HEK293 (cell line): ENCODE data around the gene OR5V1.

Source experiments
- CTCF ChIA-PET: fragments of 350-600 bp; formaldehyde crosslinking; extraction: SDS; loops from one replicate; lab custom pipeline; 2021; ENCODE audit warnings: antibody characterized with exemption; lab: Yijun Ruan, JAX
- POLR2A ChIA-PET: fragments of 300-600 bp; formaldehyde crosslinking; extraction: SDS; loops from one replicate; lab custom pipeline; 2020; ENCODE audit warnings: antibody characterized with exemption, inconsistent platforms; lab: Yijun Ruan, JAX
- H3K27ac ChIP-seq: fragments of 200-500 bp; sonication (Bioruptor generic); 2 replicates; pipeline ENCODE4 v1.5.1; 2014; ENCODE audit warnings: low read depth, low read length, control low read depth, inconsistent platforms; ENCODE audit errors: extremely low read depth
- H3K36me3 ChIP-seq, 2 experiments: fragments of 200-500 bp in 1 of 2; sonication (Bioruptor generic) in 1 of 2; 1 replicate in 1 of 2; 2 replicates in 1 of 2; pipeline ENCODE4 v1.5.1; 2014 to 2017; ENCODE audit warnings: inconsistent platforms in 2 of 2, low read length in 2 of 2; ENCODE audit not compliant: control insufficient read depth in 2 of 2, insufficient read depth in 1 of 2
- H3K4me1 ChIP-seq: fragments of 200-500 bp; sonication (Bioruptor generic); 2 replicates; pipeline ENCODE4 v1.5.1; 2014; ENCODE audit warnings: mild to moderate bottlenecking, low read length, inconsistent platforms; ENCODE audit not compliant: control insufficient read depth, insufficient read depth
- H3K4me3 ChIP-seq: 2 replicates; pipeline ENCODE4 v1.5.1; 2011; ENCODE audit warnings: low read depth, mild to moderate bottlenecking, control low read depth, low read length, moderate library complexity
- H3K9me3 ChIP-seq: fragments of 200-500 bp; sonication (Bioruptor generic); 2 replicates; pipeline ENCODE4 v1.5.1; 2014; ENCODE audit warnings: low read depth, low read length, inconsistent platforms; ENCODE audit not compliant: control insufficient read depth, insufficient read depth
- EGR2 ChIP-seq: fragments of 450-650 bp; formaldehyde crosslinking; IDR thresholded peaks from 2 replicates; pipeline ENCODE4 v1.5.1; 2016; ENCODE audit warnings: low read depth, missing biosample characterization, missing genetic modification characterization
- GLI4 ChIP-seq: fragments of 450-650 bp; formaldehyde crosslinking; IDR thresholded peaks from 2 replicates; pipeline ENCODE4 v1.5.1; 2016; ENCODE audit warnings: missing biosample characterization, missing genetic modification characterization
- KLF8 ChIP-seq: fragments of 450-650 bp; formaldehyde crosslinking; IDR thresholded peaks from 2 replicates; pipeline ENCODE4 v1.5.1; 2016; ENCODE audit warnings: missing biosample characterization, missing genetic modification characterization
- OSR2 ChIP-seq: fragments of 450-650 bp; formaldehyde crosslinking; IDR thresholded peaks from 2 replicates; pipeline ENCODE4 v1.5.1; 2016; ENCODE audit warnings: missing biosample characterization, missing genetic modification characterization
- PRDM1 ChIP-seq: fragments of 450-650 bp; formaldehyde crosslinking; IDR thresholded peaks from 2 replicates; pipeline ENCODE4; 2016; ENCODE audit warnings: missing biosample characterization, missing genetic modification characterization
- PRDM2 ChIP-seq: fragments of 450-650 bp; formaldehyde crosslinking; IDR thresholded peaks from 2 replicates; pipeline ENCODE4 v1.5.1; 2016; ENCODE audit warnings: missing biosample characterization, missing genetic modification characterization, borderline replicate concordance
- SCRT2 ChIP-seq: fragments of 450-650 bp; formaldehyde crosslinking; IDR thresholded peaks from 2 replicates; pipeline ENCODE4 v1.5.1; 2016; ENCODE audit warnings: missing biosample characterization, missing genetic modification characterization
- SP3 ChIP-seq: fragments of 450-650 bp; formaldehyde crosslinking; IDR thresholded peaks from 2 replicates; pipeline ENCODE4 v1.5.1; 2016; ENCODE audit warnings: missing biosample characterization, missing genetic modification characterization
- ZBTB44 ChIP-seq: fragments of 450-650 bp; IDR thresholded peaks from 2 replicates; pipeline ENCODE4 v1.5.1; 2018; ENCODE audit warnings: missing biosample characterization, mild to moderate bottlenecking, missing genetic modification characterization
- ZNF10 ChIP-seq: fragments of 450-650 bp; formaldehyde crosslinking; IDR thresholded peaks from 2 replicates; pipeline ENCODE4 v1.5.1; 2017; ENCODE audit warnings: missing biosample characterization, missing genetic modification characterization
- ZNF121 ChIP-seq: fragments of 450-650 bp; formaldehyde crosslinking; IDR thresholded peaks from 2 replicates; pipeline ENCODE4 v1.5.1; 2016; ENCODE audit warnings: missing biosample characterization, missing genetic modification characterization
- ZNF146 ChIP-seq: fragments of 450-650 bp; formaldehyde crosslinking; IDR thresholded peaks from 2 replicates; pipeline ENCODE4 v1.5.1; 2016; ENCODE audit warnings: missing biosample characterization, missing genetic modification characterization
- ZNF148 ChIP-seq: fragments of 450-650 bp; formaldehyde crosslinking; IDR thresholded peaks from 2 replicates; pipeline ENCODE4 v1.5.0; 2017; ENCODE audit warnings: missing biosample characterization, missing genetic modification characterization, borderline replicate concordance
- ZNF19 ChIP-seq: fragments of 450-650 bp; formaldehyde crosslinking; IDR thresholded peaks from 2 replicates; pipeline ENCODE4; 2016; ENCODE audit warnings: missing biosample characterization, missing genetic modification characterization, low read depth
- ZNF341 ChIP-seq: fragments of 450-650 bp; formaldehyde crosslinking; IDR thresholded peaks from 2 replicates; pipeline ENCODE4; 2016; ENCODE audit warnings: low read depth, missing biosample characterization, missing genetic modification characterization
- ZNF544 ChIP-seq: fragments of 450-650 bp; formaldehyde crosslinking; IDR thresholded peaks from 2 replicates; pipeline ENCODE4 v1.5.0; 2017; ENCODE audit warnings: missing biosample characterization, missing genetic modification characterization
- ZNF585B ChIP-seq: fragments of 450-650 bp; formaldehyde crosslinking; IDR thresholded peaks from 2 replicates; pipeline ENCODE4 v1.5.1; 2016; ENCODE audit warnings: missing biosample characterization, missing genetic modification characterization
- ZNF660 ChIP-seq: fragments of 450-650 bp; IDR thresholded peaks from 2 replicates; pipeline ENCODE4 v1.5.1; 2018; ENCODE audit warnings: missing biosample characterization, mild to moderate bottlenecking, missing genetic modification characterization
- ZNF664 ChIP-seq: fragments of 450-650 bp; formaldehyde crosslinking; IDR thresholded peaks from 2 replicates; pipeline ENCODE4 v1.5.1; 2016; ENCODE audit warnings: missing biosample characterization, missing genetic modification characterization
- ZNF76 ChIP-seq: fragments of 450-650 bp; formaldehyde crosslinking; IDR thresholded peaks from 2 replicates; pipeline ENCODE4; 2016; ENCODE audit warnings: low read depth, missing biosample characterization, missing genetic modification characterization, borderline replicate concordance
- TF ChIP-seq, protein P1 (sequence below): fragments of 450-650 bp; formaldehyde crosslinking; conservative IDR thresholded peaks from 2 replicates; pipeline ENCODE4 v1.5.1; 2016; ENCODE audit warnings: low read depth, missing biosample characterization, missing genetic modification characterization

OR5V1 gene

DNA sequence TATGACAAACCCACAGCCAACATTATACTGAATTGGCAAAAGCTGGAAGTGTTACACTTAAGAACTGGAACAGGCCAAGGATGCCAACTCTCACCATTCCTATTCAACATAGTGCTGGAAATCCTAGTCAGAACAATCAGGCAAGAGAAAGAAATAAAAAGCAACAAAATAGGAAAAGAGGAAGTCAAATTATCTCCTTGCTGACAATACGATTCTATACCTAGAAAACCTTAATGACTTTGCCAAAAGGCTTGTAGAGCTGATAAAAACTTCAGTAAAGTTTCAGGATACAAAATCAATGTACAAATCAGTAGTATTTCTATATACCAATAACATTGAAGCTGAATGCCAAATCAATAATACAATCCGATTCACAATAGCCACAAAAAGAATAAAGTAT is 32.4 kb downstream of the OR5V1 start:
- Histone ChIP-seq H3K4me1 (no peaks in the 10 kb centered on the region), H3K27ac (no peak overlapping the region)
- POLR2A ChIA-PET: no interaction called here
- TF ChIP-seq SCRT2 (tag by site-specific recombination): no peak
- no peak for TF ChIP-seq ZNF121 (tag by site-specific recombination)
- no peak for TF ChIP-seq PRDM2 (tag by site-specific recombination)
- no peak for TF ChIP-seq GLI4
- TF ChIP-seq ZNF10 (tag by site-specific recombination): no peak
- no peak for TF ChIP-seq EGR2
- no peak for TF ChIP-seq ZNF341 (tag by site-specific recombination)
- no peak for TF ChIP-seq ZNF544 (tag by site-specific recombination)
- TF ChIP-seq, protein P1, sequence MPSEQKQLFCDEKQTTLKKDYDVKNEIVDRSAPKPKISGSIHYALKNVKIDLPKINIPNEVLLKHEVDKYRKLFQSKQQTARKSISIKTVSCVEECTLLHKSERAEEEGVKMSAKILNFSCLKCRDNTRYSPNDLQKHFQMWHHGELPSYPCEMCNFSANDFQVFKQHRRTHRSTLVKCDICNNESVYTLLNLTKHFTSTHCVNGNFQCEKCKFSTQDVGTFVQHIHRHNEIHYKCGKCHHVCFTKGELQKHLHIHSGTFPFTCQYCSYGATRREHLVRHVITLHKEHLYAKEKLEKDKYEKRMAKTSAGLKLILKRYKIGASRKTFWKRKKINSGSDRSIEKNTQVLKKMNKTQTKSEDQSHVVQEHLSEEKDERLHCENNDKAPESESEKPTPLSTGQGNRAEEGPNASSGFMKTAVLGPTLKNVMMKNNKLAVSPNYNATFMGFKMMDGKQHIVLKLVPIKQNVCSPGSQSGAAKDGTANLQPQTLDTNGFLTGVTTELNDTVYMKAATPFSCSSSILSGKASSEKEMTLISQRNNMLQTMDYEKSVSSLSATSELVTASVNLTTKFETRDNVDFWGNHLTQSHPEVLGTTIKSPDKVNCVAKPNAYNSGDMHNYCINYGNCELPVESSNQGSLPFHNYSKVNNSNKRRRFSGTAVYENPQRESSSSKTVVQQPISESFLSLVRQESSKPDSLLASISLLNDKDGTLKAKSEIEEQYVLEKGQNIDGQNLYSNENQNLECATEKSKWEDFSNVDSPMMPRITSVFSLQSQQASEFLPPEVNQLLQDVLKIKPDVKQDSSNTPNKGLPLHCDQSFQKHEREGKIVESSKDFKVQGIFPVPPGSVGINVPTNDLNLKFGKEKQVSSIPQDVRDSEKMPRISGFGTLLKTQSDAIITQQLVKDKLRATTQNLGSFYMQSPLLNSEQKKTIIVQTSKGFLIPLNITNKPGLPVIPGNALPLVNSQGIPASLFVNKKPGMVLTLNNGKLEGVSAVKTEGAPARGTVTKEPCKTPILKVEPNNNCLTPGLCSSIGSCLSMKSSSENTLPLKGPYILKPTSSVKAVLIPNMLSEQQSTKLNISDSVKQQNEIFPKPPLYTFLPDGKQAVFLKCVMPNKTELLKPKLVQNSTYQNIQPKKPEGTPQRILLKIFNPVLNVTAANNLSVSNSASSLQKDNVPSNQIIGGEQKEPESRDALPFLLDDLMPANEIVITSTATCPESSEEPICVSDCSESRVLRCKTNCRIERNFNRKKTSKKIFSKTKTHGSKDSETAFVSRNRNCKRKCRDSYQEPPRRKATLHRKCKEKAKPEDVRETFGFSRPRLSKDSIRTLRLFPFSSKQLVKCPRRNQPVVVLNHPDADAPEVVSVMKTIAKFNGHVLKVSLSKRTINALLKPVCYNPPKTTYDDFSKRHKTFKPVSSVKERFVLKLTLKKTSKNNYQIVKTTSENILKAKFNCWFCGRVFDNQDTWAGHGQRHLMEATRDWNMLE (tag by site-specific recombination): no peak
- TF ChIP-seq ZNF664 (tag by site-specific recombination): no peak
- TF ChIP-seq, all 188 proteins: peak for 0
- CTCF ChIA-PET: no interaction called here
- Histone ChIP-seq H3K9me3 (no peaks in the 10 kb centered on the region), H3K4me3 (no peak overlapping the region), H3K36me3 (no peaks in the 10 kb centered on the region)

GRCh38 chr6:29332676-29333075 is 36.0 kb downstream of the OR5V1 start:
- Histone ChIP-seq H3K27ac (no peak overlapping the region), H3K9me3 (no peaks in the 10 kb centered on the region), H3K36me3 (no peaks in the 10 kb centered on the region), H3K4me1 (no peaks in the 10 kb centered on the region), H3K4me3 (no peak overlapping the region)
- CTCF ChIA-PET: no interaction called here
- TF ChIP-seq ZNF148 (no peak), SP3 (tag by site-specific recombination) (no peak), ZBTB44 (tag by site-specific recombination) (no peak), PRDM1 (tag by site-specific recombination) (no peak), ZNF660 (no peak), ZNF19 (no peak), ZNF76 (no peak), ZNF585B (no peak), ZNF146 (no peak), OSR2 (tag by site-specific recombination) (no peak), KLF8 (tag by site-specific recombination) (no peak)
- POLR2A ChIA-PET: no interaction called here
